HG02981 (cell line): ENCODE data around the gene ENOX1.
"Not testable (repeated sequence)": the region's sequence is repeated elsewhere in the genome, so short reads cannot be mapped to it uniquely, and the experiment has no call there.

Source experiments
- ATAC-seq: cut with Tn5 transposase; IDR thresholded peaks from one replicate; pipeline ENCODE4 v1.9.1; 2021; ENCODE audit warnings: mild to moderate bottlenecking, moderate library complexity; ENCODE audit not compliant: unreplicated experiment

The ENOX1 gene

DNA sequence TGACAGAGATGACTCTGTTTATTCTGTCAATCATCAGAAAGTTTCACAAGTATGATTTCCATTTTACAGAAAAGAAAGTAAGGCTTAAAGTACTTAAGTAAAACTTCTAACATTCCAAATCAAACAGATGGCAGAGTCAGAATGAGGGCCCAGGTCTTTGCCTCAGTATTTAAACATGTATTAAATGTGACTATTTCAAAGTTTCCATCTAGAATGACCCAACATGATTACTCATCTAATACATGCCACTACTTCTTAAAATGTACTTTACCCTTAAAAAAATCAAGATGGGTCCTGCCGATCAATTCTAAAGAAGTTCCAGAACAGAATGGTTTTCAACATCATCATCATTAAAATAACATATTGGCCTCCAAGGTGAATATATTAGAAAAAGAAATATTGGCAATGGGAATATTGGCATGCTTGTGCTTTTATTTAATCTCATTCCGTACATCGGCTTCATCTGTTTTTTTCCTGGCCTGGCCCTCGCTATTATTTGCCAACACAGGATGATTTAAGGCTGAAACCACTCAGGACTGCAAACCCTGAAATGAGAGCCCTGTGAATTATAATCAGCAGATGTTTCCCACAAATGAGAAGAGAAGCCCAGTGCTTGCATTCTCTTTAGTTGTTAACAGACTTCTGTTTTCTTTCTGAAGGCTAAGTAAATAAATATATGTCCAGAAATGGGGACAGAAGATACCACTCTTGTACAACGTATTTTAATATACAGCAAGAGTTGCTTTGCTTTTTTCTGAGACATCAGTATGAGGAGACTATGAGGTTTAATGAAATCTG lies 423.4 kb downstream of the ENOX1 start:
- ATAC-seq = no peak

DNA sequence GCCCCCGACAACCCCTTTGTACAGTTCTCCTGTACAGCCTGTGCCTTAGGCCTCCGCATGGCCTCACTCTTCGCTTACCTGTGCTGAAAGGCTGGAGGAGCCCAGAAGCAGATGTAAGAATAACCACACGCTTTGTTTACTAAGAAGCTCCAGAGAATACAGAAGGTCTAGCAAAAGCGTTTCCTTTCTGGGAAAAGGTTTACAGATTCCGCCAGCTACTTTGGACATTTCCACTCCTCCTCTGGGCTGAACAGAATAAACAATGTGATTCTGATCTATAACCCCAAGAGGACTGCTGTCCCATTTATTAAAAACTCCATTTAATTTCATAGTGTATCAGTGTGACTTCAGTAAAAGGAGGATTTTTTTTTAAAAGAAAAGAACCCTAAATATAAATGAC lies 424.2 kb downstream of the ENOX1 start:
- no peak for ATAC-seq

DNA sequence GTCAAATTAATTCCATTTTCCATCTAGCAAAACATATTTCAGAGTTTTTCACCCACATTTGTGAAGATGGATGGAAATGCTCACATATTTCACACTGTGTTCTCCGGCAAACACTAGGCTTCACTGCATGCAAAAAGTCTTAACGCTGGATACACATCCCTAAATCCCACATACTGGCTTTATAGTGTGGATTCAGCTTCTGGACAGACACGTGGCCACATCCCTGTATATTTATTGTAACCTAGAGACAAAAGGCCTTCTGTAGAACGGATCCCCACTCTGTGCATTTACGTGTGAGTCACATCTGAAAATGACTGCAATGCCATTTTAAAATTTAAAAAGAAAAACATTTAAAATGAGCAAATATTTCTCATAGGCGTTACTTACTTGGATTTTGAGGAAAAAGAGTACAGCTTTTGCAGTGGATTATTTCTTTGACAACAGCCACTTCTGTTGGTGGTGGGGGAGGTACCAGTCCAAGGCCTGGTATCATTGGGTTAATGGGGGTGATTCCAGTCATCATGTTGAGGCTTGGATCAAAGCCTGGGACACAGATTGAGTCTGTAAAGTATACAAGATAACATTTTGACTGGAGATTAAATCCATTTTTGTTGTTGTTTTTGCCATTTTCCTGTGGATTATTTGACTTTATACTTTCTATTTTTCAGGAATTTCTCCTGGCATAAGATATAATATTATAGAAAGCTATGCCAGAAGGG lies 425.7 kb downstream of the ENOX1 start:
- ATAC-seq = no peak

DNA sequence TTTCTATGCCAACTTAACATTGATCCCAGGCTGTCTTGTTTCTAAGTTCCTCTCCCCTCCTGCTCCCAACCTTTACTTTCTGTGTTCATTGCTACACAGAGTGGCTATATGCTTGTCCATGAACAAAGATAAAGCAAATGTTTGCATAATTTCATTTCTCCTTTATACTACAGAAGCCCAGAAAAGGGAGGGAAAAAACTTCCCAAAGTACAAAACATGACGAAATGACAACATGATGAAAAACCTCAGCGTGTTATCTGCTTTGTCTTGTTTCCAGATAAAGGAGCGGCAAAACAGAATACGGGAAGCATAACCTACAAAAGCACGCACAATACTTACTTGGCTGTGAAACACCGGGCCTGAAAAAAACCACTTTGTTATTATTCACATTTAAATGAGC lies 426.6 kb downstream of the ENOX1 start:
- ATAC-seq = no peak

DNA sequence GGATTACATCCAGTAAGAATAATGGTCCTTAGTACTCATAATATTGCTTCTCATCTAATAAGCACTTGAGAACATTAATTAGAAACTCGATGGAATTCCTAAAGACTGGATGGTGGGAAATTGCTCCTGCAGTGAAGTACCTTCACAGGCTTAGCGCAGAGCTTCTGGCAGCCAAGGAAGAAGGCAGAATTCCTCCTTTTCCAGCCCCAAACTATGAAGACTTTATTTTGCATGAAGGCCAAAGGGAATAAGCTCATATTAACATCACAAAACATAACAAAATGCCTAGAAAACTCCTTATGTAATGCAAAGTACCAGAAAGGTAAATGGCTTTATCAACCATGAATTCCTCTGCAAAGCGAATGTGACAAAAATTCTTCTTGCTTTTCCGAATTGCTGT lies 427.2 kb downstream of the ENOX1 start:
- ATAC-seq = no peak

DNA sequence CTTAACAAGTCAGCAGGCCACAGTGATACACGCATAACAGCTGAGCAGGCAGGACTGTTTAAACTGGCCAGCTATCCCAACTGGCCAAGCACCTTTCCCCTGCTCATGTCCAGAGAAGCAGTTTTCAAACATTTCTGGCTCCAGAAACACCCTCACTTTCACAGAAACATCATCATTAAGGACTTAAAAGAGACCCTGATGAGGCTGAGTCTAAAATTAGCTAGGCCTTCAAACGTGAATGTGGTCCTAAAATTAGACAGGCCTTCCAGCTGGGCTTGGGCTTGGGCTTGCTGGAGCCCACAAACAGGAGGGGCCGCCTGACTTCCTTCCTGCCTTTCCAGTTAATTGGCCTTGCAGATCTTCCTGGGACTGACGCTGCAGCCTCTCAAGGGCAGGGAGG lies 429.2 kb downstream of the ENOX1 start:
- no peak for ATAC-seq

DNA sequence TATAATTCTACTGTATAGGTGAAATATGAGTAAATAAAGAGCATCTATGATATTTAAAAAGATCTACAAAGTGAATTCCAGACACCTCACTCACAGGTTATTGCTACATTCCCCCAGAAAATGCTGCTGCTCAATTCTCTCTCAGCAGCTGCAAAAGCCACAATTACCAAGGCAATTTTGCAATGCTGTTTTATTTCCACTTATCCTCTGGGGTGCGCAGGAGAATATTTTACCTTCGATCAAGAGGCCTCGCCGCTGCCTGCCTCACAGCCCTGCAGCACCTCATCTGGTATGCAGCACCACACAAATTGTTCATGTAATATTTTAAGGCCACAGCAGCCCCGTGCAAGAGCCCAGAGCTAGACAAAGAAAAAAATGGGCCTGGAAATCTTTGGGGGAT lies 430.2 kb downstream of the ENOX1 start:
- ATAC-seq = no peak

DNA sequence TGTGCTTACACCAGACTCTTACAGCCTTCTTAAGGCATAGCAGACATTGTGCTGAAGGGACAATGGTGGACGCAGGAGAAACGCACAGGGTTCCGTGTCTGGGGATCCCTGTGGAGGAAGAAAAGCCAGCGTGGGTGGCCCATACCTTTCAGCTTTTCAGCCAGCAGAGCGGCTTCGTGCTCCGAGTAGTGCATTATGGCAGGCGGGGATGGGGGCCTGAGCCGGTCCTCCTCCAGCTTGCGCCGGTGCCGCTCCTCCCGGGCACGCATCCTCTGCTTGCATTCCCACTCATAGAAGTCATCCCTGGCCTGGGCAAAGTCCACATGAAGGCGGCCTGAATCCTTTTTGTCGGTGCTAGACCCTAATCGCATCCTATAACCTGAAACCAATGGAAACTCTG lies 431.0 kb downstream of the ENOX1 start:
- no peak for ATAC-seq

DNA sequence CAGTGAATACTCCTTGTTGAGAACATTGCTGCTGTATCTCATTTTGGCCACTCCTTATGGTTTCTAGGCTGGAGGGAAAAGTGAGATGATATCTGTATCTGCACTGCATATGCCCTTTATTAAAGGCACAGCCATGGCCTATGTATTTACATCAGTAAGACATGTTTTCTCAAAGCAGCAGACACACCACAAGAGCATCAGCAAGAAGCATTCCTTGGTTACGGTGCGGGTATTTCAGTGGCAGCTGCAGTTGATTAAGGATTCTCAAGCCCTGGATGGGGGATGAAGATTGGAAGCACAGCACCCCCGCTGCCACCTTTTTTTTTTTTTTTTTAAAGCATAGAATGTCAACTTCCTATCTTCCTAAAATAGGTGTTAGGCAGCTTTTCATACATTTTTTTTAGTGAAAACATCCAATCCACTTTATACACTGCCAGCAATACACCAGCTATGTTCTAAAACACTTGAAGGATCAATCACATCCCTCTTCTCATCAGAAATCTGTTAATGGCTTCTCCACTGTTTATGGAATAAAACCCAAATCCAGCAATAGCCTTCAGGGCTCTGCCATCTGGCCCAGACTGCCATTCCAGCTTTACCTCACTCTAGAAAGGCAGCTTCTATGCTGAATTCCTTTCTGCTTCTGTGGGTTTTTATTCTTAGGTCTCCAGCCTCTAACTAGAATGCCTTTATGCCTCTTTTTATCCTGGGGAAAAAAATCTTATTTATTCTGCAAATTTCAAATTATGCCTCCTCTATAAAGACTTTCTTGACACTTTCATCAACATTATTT lies 432.4 kb downstream of the ENOX1 start:
- no peak for ATAC-seq

DNA sequence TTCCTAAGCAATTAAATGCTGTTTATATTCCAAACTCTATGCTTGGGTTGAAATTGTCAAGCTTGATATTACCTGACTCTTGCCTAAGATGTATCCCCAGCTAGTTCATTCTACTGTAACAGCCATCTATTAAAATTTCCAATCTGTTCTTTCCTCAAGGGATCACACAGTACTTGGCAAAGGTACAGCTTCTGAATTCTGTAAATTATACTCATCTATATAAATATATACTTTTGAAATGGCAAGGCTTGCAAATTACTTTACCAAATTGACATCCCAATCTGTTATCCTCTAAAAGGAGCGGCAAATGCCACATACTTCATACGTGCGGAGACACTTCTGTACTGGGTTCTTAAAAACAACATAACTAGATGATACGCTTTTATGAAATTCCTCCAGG lies 433.1 kb downstream of the ENOX1 start:
- ATAC-seq = no peak

DNA sequence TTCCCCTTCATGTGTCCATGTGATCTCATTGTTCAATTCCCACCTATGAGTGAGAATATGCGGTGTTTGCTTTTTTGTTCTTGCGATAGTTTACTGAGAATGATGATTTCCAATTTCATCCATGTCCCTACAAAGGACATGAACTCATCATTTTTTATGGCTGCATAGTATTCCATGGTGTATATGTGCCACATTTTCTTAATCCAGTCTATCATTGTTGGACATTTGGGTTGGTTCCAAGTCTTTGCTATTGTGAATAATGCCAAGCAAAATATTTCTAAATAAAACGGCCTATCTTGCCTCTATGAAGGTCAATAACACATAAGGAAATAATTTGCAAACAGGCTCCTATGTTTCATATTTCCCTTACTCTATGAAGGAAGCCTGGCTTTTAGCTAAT lies 435.2 kb downstream of the ENOX1 start:
- not testable (repeated sequence) for ATAC-seq

DNA sequence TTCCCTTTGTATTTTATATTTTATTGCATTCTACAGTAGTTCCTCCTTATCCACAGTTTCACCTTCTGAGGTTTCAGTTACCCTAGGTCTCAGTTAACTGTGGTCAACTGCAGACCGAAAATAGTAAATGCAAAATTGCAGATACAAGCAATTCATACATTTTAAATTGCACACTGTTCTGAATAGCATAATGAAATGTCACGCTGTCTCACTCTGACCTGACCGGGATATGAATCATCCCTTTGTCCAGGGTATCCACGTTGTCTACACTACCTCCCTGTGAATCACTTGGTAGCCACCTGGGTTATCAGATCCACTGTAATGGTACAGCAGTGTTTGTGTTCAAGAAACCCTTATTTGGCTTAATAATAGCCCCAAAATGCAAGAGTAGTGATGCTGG lies 438.4 kb downstream of the ENOX1 start:
- ATAC-seq = no peak

DNA sequence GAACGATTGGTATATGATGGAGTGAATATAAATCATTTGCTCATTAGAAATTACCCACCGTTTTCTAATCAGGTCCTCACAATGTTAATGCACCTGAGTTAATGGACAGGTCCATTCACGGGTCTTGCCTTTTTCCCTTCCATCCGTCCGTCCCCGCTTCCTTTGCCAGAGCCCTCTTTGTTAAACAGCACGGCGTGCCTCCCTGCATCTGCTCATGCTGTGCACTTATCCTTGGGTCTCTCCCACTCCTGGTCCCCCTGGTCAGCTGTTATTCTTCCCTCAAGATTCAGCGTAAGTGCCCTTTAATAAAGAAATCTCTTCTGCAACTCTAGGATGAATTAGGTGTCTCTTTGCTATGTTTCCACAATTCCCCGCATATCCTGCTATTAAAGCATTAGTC lies 438.9 kb downstream of the ENOX1 start:
- no peak for ATAC-seq

DNA sequence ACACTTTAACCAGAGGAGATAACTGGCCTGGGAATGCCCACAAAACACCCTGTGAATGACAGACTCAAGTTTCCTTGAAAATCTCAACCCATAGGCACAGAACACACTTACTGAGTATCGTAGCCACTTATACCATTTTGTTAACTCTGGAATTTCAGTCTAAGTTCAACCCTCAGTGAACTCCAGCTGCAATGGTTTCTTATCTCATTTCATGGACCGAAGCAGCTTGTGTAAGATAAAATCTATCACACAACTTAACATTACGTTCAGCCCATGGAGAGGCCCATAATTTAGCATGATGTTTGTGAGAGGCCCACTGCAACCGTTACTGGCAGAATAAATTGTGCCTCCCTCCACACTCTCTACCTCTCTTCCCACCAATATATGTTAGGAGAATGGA lies 440.3 kb downstream of the ENOX1 start:
- no peak for ATAC-seq

DNA sequence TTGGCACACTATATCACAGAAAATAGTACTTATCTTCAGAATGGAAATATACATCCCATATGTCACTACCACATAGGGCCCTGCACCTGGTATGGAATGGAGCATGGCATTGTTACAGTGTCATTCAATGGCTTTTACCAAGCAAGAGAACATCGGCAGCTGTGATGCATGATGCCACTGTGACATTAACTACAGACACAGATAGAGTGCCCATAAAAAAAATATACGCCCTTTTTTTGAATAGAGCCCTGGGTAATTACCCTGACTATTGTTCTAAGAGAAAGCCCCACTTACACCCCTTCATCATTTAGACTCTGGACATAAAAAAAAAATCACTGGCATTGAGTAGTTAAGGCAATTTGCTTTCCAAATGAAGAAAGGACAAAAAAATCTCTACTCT lies 443.1 kb downstream of the ENOX1 start:
- ATAC-seq = no peak

DNA sequence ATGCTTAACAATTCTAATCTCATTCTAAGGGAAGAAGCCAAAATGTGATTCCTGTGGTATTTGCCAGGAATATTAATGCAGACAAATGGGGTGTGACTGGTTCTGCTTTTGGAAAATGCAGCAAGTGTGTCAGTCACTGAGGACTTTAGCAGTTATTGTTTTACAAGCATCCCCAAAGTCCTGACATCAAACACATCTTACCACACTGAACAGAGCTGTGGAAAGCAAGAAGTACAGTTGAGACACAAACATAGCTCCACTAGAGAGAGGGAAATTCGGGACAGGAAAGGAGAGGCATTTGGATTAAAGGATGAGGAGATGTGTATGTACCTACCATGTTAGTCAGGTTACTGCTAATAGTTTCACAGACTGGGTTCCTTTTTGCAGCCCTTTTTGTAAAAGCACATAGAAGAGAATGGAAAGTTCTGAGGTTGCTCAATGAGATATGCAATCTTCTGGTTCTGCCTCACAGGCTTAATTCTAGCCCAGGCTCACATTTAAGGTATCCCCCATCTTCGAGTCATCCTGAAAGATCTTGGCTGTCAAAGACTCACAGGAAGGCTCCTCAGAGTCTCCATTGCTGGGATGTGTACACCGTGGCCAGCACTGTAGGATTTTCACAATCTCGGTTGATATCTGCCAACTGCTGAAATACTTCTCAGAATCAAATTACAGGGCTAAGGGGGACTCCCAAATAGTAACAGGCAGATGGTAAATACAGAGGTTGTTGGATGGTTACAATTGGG lies 446.8 kb downstream of the ENOX1 start:
- ATAC-seq = no peak

DNA sequence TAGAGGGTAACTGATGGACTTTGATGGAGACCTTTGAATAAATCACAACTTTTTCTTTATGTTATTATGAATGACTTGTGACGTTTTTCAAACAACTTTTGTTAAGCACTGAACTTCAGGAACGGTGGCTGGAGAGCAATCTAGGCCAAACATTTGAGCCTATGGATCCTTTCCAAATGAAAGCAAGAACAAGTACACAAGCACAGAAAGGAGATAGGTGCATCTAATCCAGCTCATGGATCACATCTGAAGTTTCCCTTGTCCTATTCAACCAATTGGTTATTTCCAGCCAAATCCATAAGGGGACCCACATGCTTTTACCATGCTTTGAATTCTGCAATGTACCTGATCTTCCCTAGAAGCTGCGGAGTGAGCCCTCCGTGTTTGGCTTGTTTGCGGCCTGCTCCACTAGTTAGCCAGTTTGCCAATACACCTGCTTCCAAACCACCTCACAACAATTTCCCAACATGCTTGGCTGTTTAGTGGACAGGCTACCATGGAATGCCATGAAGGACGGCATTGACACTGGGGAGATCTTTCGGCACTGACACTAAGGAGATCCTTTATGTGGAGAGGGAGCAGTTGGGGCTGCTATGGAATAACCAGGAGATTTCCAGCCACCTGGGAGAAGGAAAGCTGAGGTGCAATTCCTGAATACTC lies 447.5 kb downstream of the ENOX1 start:
- ATAC-seq = no peak

DNA sequence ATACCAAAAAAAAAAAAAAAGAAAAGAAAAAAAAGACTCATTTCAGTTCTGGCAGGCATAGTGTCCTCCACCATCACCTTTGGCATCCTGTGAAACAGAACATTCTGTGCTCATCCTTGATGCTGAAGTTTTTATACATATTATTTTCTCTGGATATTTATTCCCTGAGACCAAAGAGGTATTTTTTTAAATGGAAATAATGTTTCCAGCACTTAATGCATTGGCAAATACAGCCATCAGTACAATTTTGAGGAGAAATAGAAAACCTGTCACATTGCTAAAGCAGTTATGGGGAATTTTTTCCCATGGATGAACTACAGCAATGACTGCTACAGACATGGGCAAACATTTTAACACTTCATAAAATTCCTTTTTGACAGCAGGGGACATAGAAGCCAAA lies 451.0 kb downstream of the ENOX1 start:
- ATAC-seq = no peak

DNA sequence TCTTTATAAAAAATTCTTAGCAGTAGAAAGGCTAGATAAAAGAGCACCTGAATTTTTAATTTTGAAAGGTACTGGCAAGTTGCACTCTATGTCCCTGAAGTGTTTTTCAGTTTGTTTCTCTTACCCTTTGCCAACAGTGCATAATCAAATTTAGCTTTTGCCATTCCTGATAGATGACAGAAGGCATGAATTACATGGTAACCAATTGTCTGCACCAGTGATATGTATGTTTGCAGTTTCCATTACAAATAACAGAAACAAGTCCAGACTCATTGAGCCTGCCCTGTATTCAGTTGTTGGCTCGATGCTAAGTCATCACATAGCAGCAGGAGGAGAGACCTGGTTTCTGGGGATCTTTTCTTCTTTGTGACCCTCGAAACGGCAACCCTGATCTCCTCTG lies 453.6 kb downstream of the ENOX1 start:
- ATAC-seq = no peak

DNA sequence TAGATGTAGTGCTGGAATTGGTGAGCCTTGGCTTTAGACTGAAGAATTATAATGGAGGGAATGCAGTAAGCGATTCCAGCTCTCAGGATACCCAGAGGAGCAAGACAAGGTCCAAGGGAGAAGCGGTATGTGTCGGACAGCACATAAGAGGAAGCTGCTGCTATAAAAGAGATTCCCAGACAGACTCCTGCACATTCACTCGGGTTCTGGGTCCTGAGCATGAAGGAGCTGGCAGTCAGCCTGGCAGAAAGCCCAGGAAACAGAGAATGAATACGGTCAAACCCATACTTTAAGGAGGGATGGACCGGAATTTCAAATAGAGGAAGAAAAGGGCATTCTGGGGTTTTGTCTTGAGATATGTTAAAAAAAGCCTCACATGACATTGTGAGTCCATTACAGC lies 455.1 kb downstream of the ENOX1 start:
- ATAC-seq = no peak

DNA sequence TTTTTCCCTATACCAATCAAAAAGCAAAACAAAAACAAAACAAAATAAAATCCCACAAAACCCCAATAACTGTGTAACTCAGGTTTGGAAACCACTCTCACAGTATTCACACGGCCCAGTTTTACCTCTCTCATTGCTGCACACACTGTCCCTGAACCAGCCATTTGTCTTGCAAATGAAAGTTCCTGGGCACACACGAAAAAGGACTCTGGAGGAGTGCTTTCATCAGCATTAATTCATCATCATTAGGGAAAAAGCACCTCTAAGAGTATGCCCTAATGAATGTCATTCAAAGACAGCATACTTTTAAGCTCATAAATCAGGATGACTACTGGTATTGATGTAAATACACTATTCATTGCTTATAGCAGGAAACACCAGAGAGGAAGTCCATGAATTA lies 457.1 kb downstream of the ENOX1 start:
- ATAC-seq = no peak
